ENCODE data around the gene PRKCE. TPM values are rescaled to one million over a fixed set of nuclear protein-coding genes. Genes with fewer than 3 reads are reported as not detected.

PRKCE gene
- total and polyA plus RNA-seq, 2 of the 8 experiments (the other 6 are each of a cell fraction or from before 2014, with no cell fraction given) = 0.54 to 2.1 TPM

DNA sequence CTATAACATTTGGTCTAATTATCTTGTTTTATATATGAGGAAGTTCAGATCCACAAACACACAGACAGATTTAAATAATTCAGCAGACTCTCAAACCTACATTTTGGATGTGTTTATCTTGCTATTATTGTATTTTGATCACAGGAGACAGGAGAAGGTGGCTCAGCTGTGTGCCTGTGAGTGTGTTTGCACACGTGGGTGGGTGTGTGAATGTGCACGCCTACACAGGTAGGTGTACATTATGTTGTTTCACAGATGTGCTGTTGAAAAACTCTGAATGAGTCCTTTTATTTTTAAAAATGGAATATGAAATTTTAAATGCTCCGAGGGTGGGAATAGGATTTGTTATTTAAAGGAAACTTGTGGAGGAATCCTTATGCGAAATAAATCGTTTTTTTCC, 183.4 kb downstream of the PRKCE start (continued):
- TF ChIP-seq USF2 (IDR thresholded peaks at IDR 0.05; ENCODE audit: low read length) = no peak
- TF ChIP-seq CBX8 (IDR thresholded peaks at IDR 0.05; ENCODE audit: borderline replicate concordance, low read depth, low read length) = no peak
- TF ChIP-seq HDAC2 (IDR thresholded peaks at IDR 0.05; ENCODE audit: borderline replicate concordance in 1 of 2, low read depth in 2 of 2, low read length in 2 of 2) = no peak
- TF ChIP-seq CREB1 (IDR thresholded peaks at IDR 0.05) = no peak
- no peak for TF ChIP-seq SP4 (IDR thresholded peaks at IDR 0.05; ENCODE audit: low read length)
- TF ChIP-seq BCL11A (IDR thresholded peaks at IDR 0.05; ENCODE audit: low read depth in 2 of 2, low read length in 2 of 2) = no peak
